Endodermal cell (in vitro differentiated cells): ENCODE results near the gene ENDOU. TPM values are rescaled to one million over a fixed set of nuclear protein-coding genes. Genes with fewer than 3 reads are reported as not detected.

ENCODE experiments used
- DNase-seq: peaks from one replicate; pipeline ENCODE4 v3.0.0-alpha.2; 2017
- H3K27ac ChIP-seq: 2 replicates; pipeline ENCODE4 v1.5.1; 2013; ENCODE audit warnings: mild to moderate bottlenecking, low read depth, low read length, moderate library complexity
- H3K27me3 ChIP-seq: 2 replicates; pipeline ENCODE4 v1.6.1; 2013; ENCODE audit warnings: mild to moderate bottlenecking, low read length, moderate library complexity; ENCODE audit not compliant: insufficient read depth, control insufficient read depth, poor library complexity, severe bottlenecking
- H3K36me3 ChIP-seq: 2 replicates; pipeline ENCODE4 v1.7.0; 2013; ENCODE audit warnings: mild to moderate bottlenecking, low read length, moderate library complexity; ENCODE audit not compliant: control insufficient read depth, insufficient read depth
- H3K4me1 ChIP-seq: one replicate; pipeline ENCODE4 v1.7.0; 2013; ENCODE audit warnings: low read length; ENCODE audit not compliant: control insufficient read depth, insufficient read depth
- H3K4me3 ChIP-seq: 2 replicates; pipeline ENCODE4 v1.5.1; 2013; ENCODE audit warnings: mild to moderate bottlenecking, low read length, moderate library complexity
- H3K9ac ChIP-seq: 2 replicates; pipeline ENCODE4 v1.6.1; 2013; ENCODE audit warnings: mild to moderate bottlenecking, low read length, moderate library complexity; ENCODE audit not compliant: poor library complexity, severe bottlenecking; ENCODE audit errors: extremely low read depth
- H3K9me3 ChIP-seq: 2 replicates; pipeline ENCODE4 v1.6.1; 2013; ENCODE audit warnings: mild to moderate bottlenecking, low read length, moderate library complexity; ENCODE audit not compliant: control insufficient read depth
- H3K27ac Mint-ChIP-seq: 2 replicates; pipeline ENCODE4 v1.8.0; 2020; ENCODE audit warnings: mixed read lengths
- H3K27me3 Mint-ChIP-seq: 2 replicates; pipeline ENCODE4 v1.8.0; 2021; ENCODE audit warnings: mild to moderate bottlenecking, mixed read lengths; ENCODE audit not compliant: insufficient read depth
- H3K36me3 Mint-ChIP-seq: 2 replicates; pipeline ENCODE4 v1.8.0; 2020; ENCODE audit warnings: low read depth, mixed read lengths
- H3K4me1 Mint-ChIP-seq: 2 replicates; pipeline ENCODE4 v1.8.0; 2020; ENCODE audit warnings: mixed read lengths
- H3K4me3 Mint-ChIP-seq: 2 replicates; pipeline ENCODE4 v1.8.0; 2020; ENCODE audit warnings: mild to moderate bottlenecking, moderate library complexity, mixed read lengths
- H3K9me3 Mint-ChIP-seq: 2 replicates; pipeline ENCODE4 v1.8.0; 2020; ENCODE audit warnings: mild to moderate bottlenecking, mixed read lengths
- WGBS, 2 experiments: methylation state at CpG; one replicate each; pipeline versions ENCODE4 v1.1.5 to v1.1.7; 2013; ENCODE audit warnings: missing lambda C conversion rate in 2 of 2, mixed read lengths in 1 of 2; ENCODE audit not compliant: insufficient coverage in 1 of 2, insufficient read length in 1 of 2; 5-methylcytosine and 5-hydroxymethylcytosine counted together
- total RNA-seq, 2 donors: library from RNA; stranded (reverse); fragmentation: NEBNext Ultra II Directional in 1 of 2; extraction: Animal tissue kit (Norgen Biotek cat#: 25700) in 1 of 2; gene quantifications; 2 replicates in 1 of 2; 3 replicates in 1 of 2; pipeline ENCODE4 v1.2.1, GENCODE V29; 2021
- TF ChIP-seq, protein P1 (sequence below): fragments of 200-600 bp; sonication (generic); conservative IDR thresholded peaks from 2 replicates; pipeline ENCODE4 v1.5.0; 2021; ENCODE audit warnings: antibody characterized with exemption, mild to moderate bottlenecking

ENDOU gene
- total RNA-seq, 2 donors from 2014 or later, result not detected

DNA sequence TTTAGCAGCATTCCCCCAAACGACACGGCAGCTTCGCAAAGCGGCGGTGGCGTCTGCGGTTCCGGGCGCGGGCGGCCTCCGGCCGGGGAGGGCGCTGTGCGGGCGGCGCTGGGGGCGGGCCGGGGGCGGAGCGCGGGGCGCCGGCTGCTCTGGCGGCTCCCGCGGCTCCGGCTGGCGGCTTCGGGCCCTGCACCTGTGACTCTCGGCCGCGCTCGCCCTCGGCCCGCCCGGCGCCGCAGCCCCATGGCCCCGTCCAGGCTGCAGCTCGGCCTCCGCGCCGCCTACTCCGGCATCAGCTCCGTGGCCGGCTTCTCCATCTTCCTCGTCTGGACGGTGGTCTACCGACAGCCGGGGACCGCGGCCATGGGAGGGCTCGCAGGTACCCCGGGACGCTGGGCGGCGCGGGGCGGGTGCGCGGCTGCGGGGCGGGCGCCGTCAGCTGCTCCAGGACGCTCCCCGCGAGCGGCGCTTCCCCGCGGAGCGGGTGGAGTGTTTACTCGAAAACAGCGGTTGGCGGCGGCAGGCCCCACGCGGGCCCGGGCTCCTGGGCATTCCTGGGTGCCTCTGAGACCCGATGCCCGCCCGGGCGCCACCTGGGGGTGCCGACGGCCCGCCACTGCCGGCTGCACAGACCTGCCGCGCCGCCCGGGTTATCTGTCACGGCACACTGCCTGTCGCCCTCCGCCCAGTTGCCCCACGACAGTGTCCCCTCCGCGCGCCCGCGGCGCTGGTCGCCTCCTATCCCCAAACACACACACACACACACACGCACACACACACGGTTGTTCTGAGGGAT lies 48.0 kb upstream of the ENDOU start, which contains the start of gene SLC48A1:
Gene SLC48A1 (plus strand): TSS at position 177 of the 796 bp plus-strand sequence. CDS start 67 bp downstream, at position 244.
- peaks cover 12% of the 10 kb centered on the region for H3K4me1 Mint-ChIP-seq
- peak within 1 kb of the TSS; percentile 71 for H3K27ac Mint-ChIP-seq
- peak within 1 kb of the TSS; percentile 72 for H3K4me3 Mint-ChIP-seq

DNA sequence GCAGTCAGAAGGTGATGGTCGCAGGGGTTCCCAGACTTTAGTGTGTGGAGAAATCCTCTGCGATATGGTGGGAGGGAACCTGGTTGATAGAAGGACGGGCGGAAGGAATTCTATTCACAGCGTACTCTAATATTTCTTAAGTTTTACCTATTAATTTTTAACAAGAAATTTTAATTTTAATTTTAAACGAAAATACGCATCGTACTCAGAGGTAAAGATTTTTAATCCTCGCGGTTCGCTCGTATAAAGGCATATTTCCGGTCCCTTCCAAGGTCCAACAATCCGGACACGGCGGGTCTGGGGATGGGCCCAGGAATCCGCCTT lies 47.4 kb upstream of the ENDOU start:
- H3K4me3 ChIP-seq, result no peak overlapping the region
- no peak overlapping the region for H3K27ac ChIP-seq
- Mint-ChIP-seq H3K27me3 (peaks cover 15% of the 10 kb centered on the region), H3K36me3 (no peaks in the 10 kb centered on the region), H3K4me1 (peaks cover 9% of the 10 kb centered on the region), H3K4me3 (peak overlapping the region; percentile 72), H3K27ac (peak overlapping the region; percentile 71), H3K9me3 (no peaks in the 10 kb centered on the region)
- no peaks in the 10 kb centered on the region for H3K36me3 ChIP-seq
- H3K4me1 ChIP-seq, result peaks cover 5% of the 10 kb centered on the region
- H3K27me3 ChIP-seq, result peaks cover 7% of the 10 kb centered on the region
- TF ChIP-seq, protein P1, sequence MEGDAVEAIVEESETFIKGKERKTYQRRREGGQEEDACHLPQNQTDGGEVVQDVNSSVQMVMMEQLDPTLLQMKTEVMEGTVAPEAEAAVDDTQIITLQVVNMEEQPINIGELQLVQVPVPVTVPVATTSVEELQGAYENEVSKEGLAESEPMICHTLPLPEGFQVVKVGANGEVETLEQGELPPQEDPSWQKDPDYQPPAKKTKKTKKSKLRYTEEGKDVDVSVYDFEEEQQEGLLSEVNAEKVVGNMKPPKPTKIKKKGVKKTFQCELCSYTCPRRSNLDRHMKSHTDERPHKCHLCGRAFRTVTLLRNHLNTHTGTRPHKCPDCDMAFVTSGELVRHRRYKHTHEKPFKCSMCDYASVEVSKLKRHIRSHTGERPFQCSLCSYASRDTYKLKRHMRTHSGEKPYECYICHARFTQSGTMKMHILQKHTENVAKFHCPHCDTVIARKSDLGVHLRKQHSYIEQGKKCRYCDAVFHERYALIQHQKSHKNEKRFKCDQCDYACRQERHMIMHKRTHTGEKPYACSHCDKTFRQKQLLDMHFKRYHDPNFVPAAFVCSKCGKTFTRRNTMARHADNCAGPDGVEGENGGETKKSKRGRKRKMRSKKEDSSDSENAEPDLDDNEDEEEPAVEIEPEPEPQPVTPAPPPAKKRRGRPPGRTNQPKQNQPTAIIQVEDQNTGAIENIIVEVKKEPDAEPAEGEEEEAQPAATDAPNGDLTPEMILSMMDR, result no peak
- DNase-seq, result no peak
- no peak overlapping the region for H3K9ac ChIP-seq
- WGBS, 2 experiments, result 15 to 22% methylated on average over 11 to 14 of the region's 17 CpGs
- H3K9me3 ChIP-seq, result no peaks in the 10 kb centered on the region

More for the DNA sequence above, 48.0 kb upstream of the ENDOU start, which contains the start of gene SLC48A1:
- no peaks in the 10 kb centered on the region for H3K9me3 Mint-ChIP-seq
- H3K27me3 ChIP-seq, result peaks cover 7% of the 10 kb centered on the region
- H3K36me3 Mint-ChIP-seq, result no peaks in the 10 kb centered on the region
- H3K4me3 ChIP-seq, result peak within 1 kb of the TSS; percentile 85
- 0 to 1% methylated on average over 20 to 104 of the region's 106 CpGs for WGBS, 2 experiments
- peaks cover 15% of the 10 kb centered on the region for H3K27me3 Mint-ChIP-seq
- TF ChIP-seq, protein P1, result peak; percentile 46
- DNase-seq, result peak; percentile 94
- H3K36me3 ChIP-seq, result no peaks in the 10 kb centered on the region
- no peaks in the 10 kb centered on the region for H3K9me3 ChIP-seq
- no peak within 1 kb of the TSS for H3K27ac ChIP-seq
- peak within 1 kb of the TSS; percentile 34 for H3K9ac ChIP-seq
- peaks cover 5% of the 10 kb centered on the region for H3K4me1 ChIP-seq

DNA sequence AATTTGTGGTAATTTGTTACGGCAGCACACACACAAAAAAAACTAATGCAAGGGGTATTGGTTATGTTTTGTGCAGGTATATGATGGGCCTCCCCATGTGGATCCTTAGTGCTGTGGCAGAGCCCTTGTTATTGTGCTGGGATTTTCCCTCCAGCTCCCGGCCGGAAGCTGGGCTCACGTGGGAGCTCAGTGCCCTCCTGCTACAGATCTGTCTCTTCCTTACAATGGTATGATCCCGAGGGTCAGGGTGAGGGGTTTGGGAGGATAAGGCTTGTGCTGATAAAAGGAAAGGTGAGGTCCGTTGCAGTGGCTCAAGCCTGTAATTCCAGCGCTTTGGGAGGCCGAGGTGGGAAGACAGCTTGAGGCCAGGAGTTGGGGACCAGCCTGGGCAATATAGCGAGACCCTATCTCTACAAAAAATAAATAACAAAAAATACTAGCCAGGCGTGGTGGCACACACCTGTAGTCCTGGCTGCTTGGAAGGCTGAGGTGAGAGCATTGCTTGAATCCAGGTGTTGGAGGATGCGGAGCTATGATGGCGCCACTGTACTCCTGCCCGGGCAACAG lies 46.9 kb upstream of the ENDOU start:
- Mint-ChIP-seq H3K36me3 (no peaks in the 10 kb centered on the region), H3K4me1 (peaks cover 7% of the 10 kb centered on the region), H3K27me3 (peaks cover 15% of the 10 kb centered on the region), H3K9me3 (no peaks in the 10 kb centered on the region), H3K27ac (peak overlapping the region; percentile 71), H3K4me3 (peak overlapping the region; percentile 72)
- TF ChIP-seq, protein P1, result no peak
- Histone ChIP-seq H3K27ac (no peak overlapping the region), H3K4me3 (no peak overlapping the region), H3K36me3 (no peaks in the 10 kb centered on the region), H3K9me3 (no peaks in the 10 kb centered on the region), H3K27me3 (peaks cover 7% of the 10 kb centered on the region), H3K9ac (no peak overlapping the region), H3K4me1 (peaks cover 5% of the 10 kb centered on the region)
- 82 to 87% methylated on average over 6 to 12 of the region's 13 CpGs for WGBS, 2 experiments
- DNase-seq, result no peak
